Measurements from ENCODE around the gene SCAPER. TPM values are rescaled to one million over a fixed set of nuclear protein-coding genes. Genes with fewer than 3 reads are reported as not detected.

Gene SCAPER
- total RNA-seq, 2 experiments from 2014 or later = 10.4 to 22.3 TPM

GRCh38 chr15:76401285-76401684 lies 503.9 kb downstream of the SCAPER start:
- no TSS peak for BruUV-seq (replicated peaks)
- no peak for TF ChIP-seq CTCF (conservative IDR thresholded peaks at IDR 0.05; ENCODE audit: low read length)
- no peak for TF ChIP-seq EZH2phosphoT487 (IDR thresholded peaks at IDR 0.05; ENCODE audit: borderline replicate concordance, low read depth, low read length)
- no peaks in the 10 kb centered on the region for H3K9me3 ChIP-seq (ENCODE audit: low read length)
- H3K4me1 ChIP-seq (ENCODE audit: insufficient read depth, low read length, poor library complexity, severe bottlenecking) = no peaks in the 10 kb centered on the region
- no peak for DNase-seq (ENCODE audit: low spot score)
- H2AFZ ChIP-seq (ENCODE audit: low read length) = no peak overlapping the region
- no peak overlapping the region for H3K4me2 ChIP-seq (ENCODE audit: low read length)
- H4K20me1 ChIP-seq (ENCODE audit: insufficient read depth, low read length) = no peaks in the 10 kb centered on the region
- H3K4me3 ChIP-seq (ENCODE audit: low read depth, low read length, poor library complexity, severe bottlenecking) = no peak overlapping the region
- H3K36me3 ChIP-seq (ENCODE audit: insufficient read depth, low read length) = no peaks in the 10 kb centered on the region
- no peaks in the 10 kb centered on the region for H3K79me2 ChIP-seq (ENCODE audit: insufficient read depth, low read depth, low read length)
- POLR2A ChIA-PET = no interaction called here
- H3K27ac ChIP-seq (ENCODE audit: low read depth, low read length, poor library complexity, severe bottlenecking) = no peak overlapping the region
- no peaks in the 10 kb centered on the region for H3K9me2 ChIP-seq (ENCODE audit: insufficient read depth, low read length)
- CTCF ChIA-PET (ENCODE audit: unreplicated experiment) = no interaction called here
- intact Hi-C loops (cut with micrococcal nuclease; ENCODE audit: unreplicated experiment) = no loop called here

- Histone ChIP-seq H3K4me1 (ENCODE audit: insufficient read depth, low read length, poor library complexity, severe bottlenecking) (no peaks in the 10 kb centered on the region), H3K9me3 (ENCODE audit: low read length) (no peaks in the 10 kb centered on the region), H3K36me3 (ENCODE audit: insufficient read depth, low read length) (no peaks in the 10 kb centered on the region), H3K4me2 (ENCODE audit: low read length) (no peak overlapping the region), H4K20me1 (ENCODE audit: insufficient read depth, low read length) (no peaks in the 10 kb centered on the region), H2AFZ (ENCODE audit: low read length) (no peak overlapping the region), H3K9me2 (ENCODE audit: insufficient read depth, low read length) (no peaks in the 10 kb centered on the region), H3K4me3 (ENCODE audit: low read depth, low read length, poor library complexity, severe bottlenecking) (no peak overlapping the region), H3K27ac (ENCODE audit: low read depth, low read length, poor library complexity, severe bottlenecking) (no peak overlapping the region), H3K79me2 (ENCODE audit: insufficient read depth, low read depth, low read length) (no peaks in the 10 kb centered on the region)
- no peak for TF ChIP-seq EZH2phosphoT487 (IDR thresholded peaks at IDR 0.05; ENCODE audit: borderline replicate concordance, low read depth, low read length)
- no peak for TF ChIP-seq CTCF (conservative IDR thresholded peaks at IDR 0.05; ENCODE audit: low read length)
- no peak for DNase-seq (ENCODE audit: low spot score)
- intact Hi-C loops (cut with micrococcal nuclease; ENCODE audit: unreplicated experiment) = no loop called here
- BruUV-seq (replicated peaks) = no TSS peak
- POLR2A ChIA-PET = interaction anchor here (0.5 kb wide), 1 partner anchor 279 kb away, joined by 3 read pairs; no protein-coding TSS in a partner anchor
- CTCF ChIA-PET (ENCODE audit: unreplicated experiment) = no interaction called here
Measured at GRCh38 chr15:76398317-76399104, 506.6 kb downstream of the SCAPER start.

GRCh38 chr15:76393614-76394013 lies 511.5 kb downstream of the SCAPER start:
- Histone ChIP-seq H3K9me2 (ENCODE audit: insufficient read depth, low read length) (no peaks in the 10 kb centered on the region), H3K4me3 (ENCODE audit: low read depth, low read length, poor library complexity, severe bottlenecking) (no peak overlapping the region), H3K4me2 (ENCODE audit: low read length) (no peak overlapping the region), H3K9me3 (ENCODE audit: low read length) (no peaks in the 10 kb centered on the region), H3K4me1 (ENCODE audit: insufficient read depth, low read length, poor library complexity, severe bottlenecking) (no peaks in the 10 kb centered on the region), H3K36me3 (ENCODE audit: insufficient read depth, low read length) (no peaks in the 10 kb centered on the region), H4K20me1 (ENCODE audit: insufficient read depth, low read length) (no peaks in the 10 kb centered on the region), H2AFZ (ENCODE audit: low read length) (no peak overlapping the region), H3K79me2 (ENCODE audit: insufficient read depth, low read depth, low read length) (no peaks in the 10 kb centered on the region), H3K27ac (ENCODE audit: low read depth, low read length, poor library complexity, severe bottlenecking) (no peak overlapping the region)
- TF ChIP-seq EZH2phosphoT487 (IDR thresholded peaks at IDR 0.05; ENCODE audit: borderline replicate concordance, low read depth, low read length) (no peak), CTCF (conservative IDR thresholded peaks at IDR 0.05; ENCODE audit: low read length) (no peak)
- ChIA-PET CTCF (ENCODE audit: unreplicated experiment) (no interaction called here), POLR2A (no interaction called here)
- intact Hi-C loops (cut with micrococcal nuclease; ENCODE audit: unreplicated experiment) = no loop called here
- no peak for DNase-seq (ENCODE audit: low spot score)
- BruUV-seq (replicated peaks) = no TSS peak

All from OCI-LY7 (cell line).